IPS DF 6.9 (cell line): ENCODE measurements around the gene SMNDC1.

Source experiments
- DNase-seq: peaks from one replicate; pipeline ENCODE4 v3.0.0-alpha.2; 2013; ENCODE audit warnings: low read depth, low spot score
- H3K27ac ChIP-seq: one replicate; pipeline ENCODE4 v1.5.1; 2013; ENCODE audit warnings: low read length, control low read depth
- H3K27me3 ChIP-seq: 2 replicates; pipeline ENCODE4 v1.6.1; 2013; ENCODE audit warnings: mild to moderate bottlenecking, low read length; ENCODE audit not compliant: control insufficient read depth, insufficient read depth
- H3K36me3 ChIP-seq: 2 replicates; pipeline ENCODE4 v1.6.1; 2013; ENCODE audit warnings: low read length; ENCODE audit not compliant: control insufficient read depth, insufficient read depth
- H3K4me1 ChIP-seq: 2 replicates; pipeline ENCODE4 v1.6.1; 2013; ENCODE audit warnings: low read length; ENCODE audit not compliant: control insufficient read depth, insufficient read depth
- H3K4me3 ChIP-seq: 2 replicates; pipeline ENCODE4 v1.5.1; 2013; ENCODE audit warnings: mild to moderate bottlenecking, low read length
- H3K9me3 ChIP-seq: 2 replicates; pipeline ENCODE4 v1.6.1; 2013; ENCODE audit warnings: low read length, inconsistent platforms; ENCODE audit not compliant: control insufficient read depth, insufficient read depth
- WGBS: extraction: QIAGEN DNeasy Blood & Tissue Kit; methylation state at CpG from one replicate; pipeline ENCODE4 v1.1.7; 2013; ENCODE audit warnings: mixed read lengths, missing lambda C conversion rate; ENCODE audit not compliant: insufficient read length, insufficient coverage; 5-methylcytosine and 5-hydroxymethylcytosine counted together

The SMNDC1 gene

DNA sequence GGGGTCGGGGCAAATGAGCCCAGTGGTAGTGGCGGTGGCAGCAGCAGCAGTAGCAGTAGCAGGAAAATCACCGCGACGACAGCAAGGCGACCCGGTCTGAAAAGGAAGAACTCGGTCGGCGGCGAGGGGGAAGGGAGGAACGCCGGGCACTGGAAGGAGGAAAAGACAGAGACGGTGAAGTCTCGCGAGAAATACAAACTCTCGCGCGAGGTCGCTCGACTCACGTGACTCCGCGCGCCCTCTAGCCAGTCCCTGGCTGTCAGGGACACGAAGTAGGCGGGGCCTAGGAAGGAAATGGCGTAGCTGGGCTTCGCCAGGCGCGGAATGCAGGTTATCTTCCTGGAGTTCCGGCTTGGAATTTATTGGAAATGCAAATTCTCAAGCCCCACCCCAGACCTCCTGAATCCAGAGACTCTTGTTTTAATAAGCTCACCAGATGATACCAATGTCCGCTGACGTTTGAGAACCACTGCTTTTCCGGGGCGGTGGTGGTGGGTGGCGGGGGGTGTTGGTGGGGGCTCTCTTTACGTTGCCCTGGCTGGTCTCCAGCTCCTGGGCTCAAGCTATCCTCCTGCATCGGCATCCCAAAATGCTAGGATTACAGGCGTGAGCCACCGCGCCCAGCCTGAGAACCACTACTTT, at the start of gene SMNDC1:
Gene SMNDC1, minus strand, starts transcription at position 141 of the 642 bp plus-strand sequence. CDS start 1,333 bp downstream, outside the sequence.
- peak; percentile 98 for DNase-seq
- no peaks in the 10 kb centered on the region for H3K4me1 ChIP-seq
- peak within 1 kb of the TSS; percentile 94 for H3K4me3 ChIP-seq
- WGBS = no CpG with 5 or more reads among the region's 42 CpGs
- H3K9me3 ChIP-seq = no peaks in the 10 kb centered on the region
- H3K27ac ChIP-seq = no peak within 1 kb of the TSS
- peaks cover 7% of the 10 kb centered on the region; the same call in 1 of the 2 replicates for H3K36me3 ChIP-seq
- H3K27me3 ChIP-seq = no peaks in the 10 kb centered on the region

DNA sequence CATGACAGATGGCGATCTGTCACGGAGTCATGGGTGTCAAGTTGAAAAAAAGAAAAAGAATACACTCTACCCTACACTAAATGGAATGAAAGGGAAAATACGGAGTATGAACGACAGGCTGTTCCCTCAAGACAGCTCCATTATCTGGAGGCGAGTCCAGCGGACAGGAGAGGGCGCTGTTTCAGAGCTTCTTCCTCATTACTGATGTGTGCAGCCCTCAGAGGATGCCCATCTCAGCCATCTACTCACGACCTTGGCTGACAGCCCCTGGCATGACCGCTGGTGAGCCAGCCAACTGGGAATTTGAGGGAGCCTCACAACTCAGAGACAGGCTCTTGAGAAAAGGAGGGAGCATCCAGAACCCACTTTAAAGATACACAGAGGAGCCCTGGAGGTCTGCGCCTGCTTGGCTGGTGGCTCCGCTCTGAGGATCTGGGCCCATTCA, 49.6 kb upstream of the SMNDC1 start:
- DNase-seq = peak; percentile 45
- Histone ChIP-seq H3K27me3 (no peaks in the 10 kb centered on the region), H3K36me3 (no peaks in the 10 kb centered on the region), H3K27ac (no peak overlapping the region), H3K9me3 (no peaks in the 10 kb centered on the region), H3K4me1 (peaks cover 5% of the 10 kb centered on the region; the same call in 1 of the 2 replicates), H3K4me3 (no peak overlapping the region)
- WGBS = no CpG with 5 or more reads among the region's 11 CpGs

DNA sequence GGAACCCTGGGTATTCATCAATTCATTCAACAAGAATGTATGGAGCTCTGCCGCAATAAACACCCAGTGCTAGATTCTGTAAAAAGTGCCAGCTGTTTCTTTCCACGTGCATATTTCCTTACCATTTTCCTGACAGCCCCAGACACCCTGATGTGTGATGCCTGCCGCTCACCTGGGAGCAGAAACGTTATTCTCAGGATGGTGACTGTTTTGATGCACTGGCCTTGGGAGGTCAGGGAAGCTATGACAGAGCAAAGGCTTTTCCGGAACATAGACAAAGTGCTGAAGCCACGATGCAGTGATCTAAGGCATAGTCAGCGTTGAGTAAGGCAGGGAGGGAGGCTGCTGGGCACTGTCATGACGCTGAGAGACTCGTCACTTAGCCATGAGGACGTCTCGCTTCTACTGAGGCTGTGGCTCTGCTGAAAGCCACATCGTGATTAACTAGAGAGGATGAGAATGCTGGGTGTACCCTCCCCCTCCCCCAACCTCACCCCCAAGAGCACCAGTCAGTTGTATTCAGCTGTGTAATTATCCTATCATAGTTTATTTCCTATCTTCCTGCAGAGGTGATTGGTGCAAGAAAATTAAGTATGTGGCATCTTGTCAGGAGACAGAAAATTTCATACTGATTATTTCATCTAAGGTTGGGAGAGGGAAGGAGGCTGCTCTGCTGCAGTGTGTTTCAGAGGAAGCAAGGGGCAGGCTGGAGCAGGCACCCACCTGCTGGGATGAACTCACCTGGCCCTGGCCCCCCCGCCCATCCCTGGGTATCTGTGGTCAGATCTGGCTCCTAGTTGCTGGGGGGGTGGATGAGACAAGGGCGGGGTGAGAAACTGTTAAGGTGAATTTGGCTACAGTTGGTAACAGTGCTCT, 48.8 kb upstream of the SMNDC1 start:
- 0 out of 2 replicates have a peak, but pooled peaks cover 3% of the 10 kb centered on the region for H3K4me1 ChIP-seq
- no peak for DNase-seq

GRCh38 chr10:110352930-110353243, 48.2 kb upstream of the SMNDC1 start:
- WGBS = no CpG with 5 or more reads among the region's 2 CpGs

More for the DNA sequence above, 48.8 kb upstream of the SMNDC1 start:
- H3K9me3 ChIP-seq = no peaks in the 10 kb centered on the region
- H3K27me3 ChIP-seq = no peaks in the 10 kb centered on the region
- H3K36me3 ChIP-seq = no peaks in the 10 kb centered on the region
- no peak overlapping the region for H3K4me3 ChIP-seq
- WGBS = no CpG with 5 or more reads among the region's 14 CpGs
- no peak overlapping the region for H3K27ac ChIP-seq

GRCh38 chr10:110350812-110351211, 46.1 kb upstream of the SMNDC1 start:
- H3K4me1 ChIP-seq = 0 out of 2 replicates have a peak, but pooled peaks cover 3% of the 10 kb centered on the region
- no peaks in the 10 kb centered on the region for H3K9me3 ChIP-seq
- no CpG with 5 or more reads among the region's 2 CpGs for WGBS
- H3K4me3 ChIP-seq = no peak overlapping the region
- no peaks in the 10 kb centered on the region for H3K36me3 ChIP-seq
- no peak overlapping the region for H3K27ac ChIP-seq
- DNase-seq = no peak
- H3K27me3 ChIP-seq = no peaks in the 10 kb centered on the region

More at GRCh38 chr10:110352930-110353243, 48.2 kb upstream of the SMNDC1 start:
- no peaks in the 10 kb centered on the region for H3K9me3 ChIP-seq
- H3K27me3 ChIP-seq = no peaks in the 10 kb centered on the region
- DNase-seq = no peak
- H3K27ac ChIP-seq = no peak overlapping the region
- no peaks in the 10 kb centered on the region for H3K36me3 ChIP-seq
- no peak overlapping the region for H3K4me3 ChIP-seq
- 0 out of 2 replicates have a peak, but pooled peaks cover 3% of the 10 kb centered on the region for H3K4me1 ChIP-seq

DNA sequence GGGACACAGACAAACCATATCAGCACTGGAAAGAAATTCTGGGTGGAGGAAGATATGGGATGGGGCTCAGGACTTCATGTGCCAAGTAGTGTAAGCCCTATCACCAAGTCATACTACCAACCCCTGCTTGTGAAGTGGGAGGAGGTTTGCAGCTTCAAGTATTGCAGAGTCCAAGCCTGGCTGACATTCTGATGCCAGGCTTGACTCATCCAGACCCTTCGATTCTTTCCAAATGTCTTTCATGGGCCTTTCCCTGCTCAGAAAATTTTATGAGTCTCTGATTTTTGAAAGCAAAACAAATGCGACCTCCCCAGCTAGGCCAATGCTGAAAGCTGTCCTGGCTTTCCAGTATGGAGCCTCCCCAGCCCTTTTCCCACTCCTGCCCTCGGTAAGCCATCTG, 45.1 kb upstream of the SMNDC1 start:
- H3K4me1 ChIP-seq = 0 out of 2 replicates have a peak, but pooled peaks cover 3% of the 10 kb centered on the region
- H3K36me3 ChIP-seq = no peaks in the 10 kb centered on the region
- H3K9me3 ChIP-seq = no peaks in the 10 kb centered on the region
- WGBS = no CpG with 5 or more reads among the region's 3 CpGs
- DNase-seq = no peak
- H3K27ac ChIP-seq = no peak overlapping the region
- H3K27me3 ChIP-seq = no peaks in the 10 kb centered on the region
- no peak overlapping the region for H3K4me3 ChIP-seq

DNA sequence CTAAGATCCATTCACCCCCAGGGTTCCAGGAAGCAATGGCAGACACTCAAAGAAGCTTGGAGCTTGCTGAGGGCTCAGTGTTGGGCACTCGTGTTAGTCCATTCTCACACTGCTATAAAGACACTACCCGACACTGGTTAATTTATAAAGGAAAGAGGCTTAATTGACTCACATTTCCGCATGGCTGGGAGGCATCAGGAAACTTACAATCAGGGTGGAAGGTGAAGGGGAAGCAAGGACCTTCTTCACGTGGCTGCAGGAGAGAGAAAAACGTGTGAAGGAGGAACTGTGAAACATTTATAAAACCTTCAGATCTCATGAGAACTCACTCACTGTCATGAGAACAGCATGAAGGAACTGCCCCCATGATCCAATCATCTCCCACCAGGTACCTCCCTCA, 44.7 kb upstream of the SMNDC1 start:
- Histone ChIP-seq H3K4me1 (0 out of 2 replicates have a peak, but pooled peaks cover 4% of the 10 kb centered on the region), H3K27me3 (no peaks in the 10 kb centered on the region), H3K36me3 (no peaks in the 10 kb centered on the region), H3K9me3 (no peaks in the 10 kb centered on the region), H3K4me3 (no peak overlapping the region), H3K27ac (no peak overlapping the region)
- no CpG with 5 or more reads among the region's 5 CpGs for WGBS
- no peak for DNase-seq

DNA sequence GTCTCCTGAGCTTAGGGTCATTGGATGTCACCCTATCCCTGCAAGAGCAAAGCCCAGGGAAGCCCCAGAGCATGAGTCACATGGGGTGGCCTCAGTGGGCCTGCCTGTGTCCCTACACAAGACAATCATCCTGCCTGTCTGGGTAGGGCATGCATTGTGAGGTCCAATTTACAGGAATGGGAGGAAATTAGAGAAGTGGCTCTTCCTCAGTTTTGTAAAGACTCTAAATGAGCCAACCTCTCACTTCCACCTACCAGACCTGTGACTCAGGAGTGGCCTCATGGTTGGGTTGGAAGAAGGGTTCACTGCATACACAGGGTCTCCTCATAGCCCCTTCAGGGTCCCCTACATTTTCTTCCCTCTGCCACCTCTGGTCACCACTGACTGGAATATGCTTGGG, 43.6 kb upstream of the SMNDC1 start:
- no peak for DNase-seq
- 0 out of 2 replicates have a peak, but pooled peaks cover 2% of the 10 kb centered on the region for H3K4me1 ChIP-seq
- no peak overlapping the region for H3K4me3 ChIP-seq
- no peaks in the 10 kb centered on the region for H3K36me3 ChIP-seq
- no peaks in the 10 kb centered on the region for H3K27me3 ChIP-seq
- H3K27ac ChIP-seq = no peak overlapping the region
- H3K9me3 ChIP-seq = no peaks in the 10 kb centered on the region

GRCh38 chr10:110346914-110347313, 42.2 kb upstream of the SMNDC1 start:
- DNase-seq = no peak
- no peak overlapping the region for H3K4me3 ChIP-seq
- H3K9me3 ChIP-seq = no peaks in the 10 kb centered on the region
- H3K27me3 ChIP-seq = no peaks in the 10 kb centered on the region
- 0 out of 2 replicates have a peak, but pooled peaks cover 1% of the 10 kb centered on the region for H3K4me1 ChIP-seq
- H3K36me3 ChIP-seq = no peaks in the 10 kb centered on the region
- no CpG with 5 or more reads among the region's 4 CpGs for WGBS
- H3K27ac ChIP-seq = no peak overlapping the region

- no CpG with 5 or more reads among the region's 4 CpGs for WGBS
- Histone ChIP-seq H3K4me3 (no peak overlapping the region), H3K36me3 (no peaks in the 10 kb centered on the region), H3K27me3 (no peaks in the 10 kb centered on the region), H3K9me3 (no peaks in the 10 kb centered on the region), H3K4me1 (0 out of 2 replicates have a peak, but pooled peaks cover 1% of the 10 kb centered on the region), H3K27ac (no peak overlapping the region)
- no peak for DNase-seq
Measured at GRCh38 chr10:110345286-110345685, 40.6 kb upstream of the SMNDC1 start.
